ES-I3 (cell line): ENCODE measurements around the gene LHFPL2.

Experiments used
- H3K36me3 ChIP-seq: 2 replicates; pipeline ENCODE4 v1.6.1; 2013; ENCODE audit warnings: mild to moderate bottlenecking, low read length, control low read depth, moderate library complexity; ENCODE audit not compliant: insufficient read depth
- H3K4me1 ChIP-seq: 2 replicates; pipeline ENCODE4 v1.6.1; 2013; ENCODE audit warnings: mild to moderate bottlenecking, control low read depth, low read length; ENCODE audit not compliant: insufficient read depth
- H3K9ac ChIP-seq: 2 replicates; pipeline ENCODE4 v1.6.1; 2013; ENCODE audit warnings: low read depth, mild to moderate bottlenecking, low read length, moderate library complexity
- H3K9me3 ChIP-seq: 2 replicates; pipeline ENCODE4 v1.6.1; 2013; ENCODE audit warnings: mild to moderate bottlenecking, low read length, moderate library complexity; ENCODE audit not compliant: control insufficient read depth, insufficient read depth

LHFPL2 gene

DNA sequence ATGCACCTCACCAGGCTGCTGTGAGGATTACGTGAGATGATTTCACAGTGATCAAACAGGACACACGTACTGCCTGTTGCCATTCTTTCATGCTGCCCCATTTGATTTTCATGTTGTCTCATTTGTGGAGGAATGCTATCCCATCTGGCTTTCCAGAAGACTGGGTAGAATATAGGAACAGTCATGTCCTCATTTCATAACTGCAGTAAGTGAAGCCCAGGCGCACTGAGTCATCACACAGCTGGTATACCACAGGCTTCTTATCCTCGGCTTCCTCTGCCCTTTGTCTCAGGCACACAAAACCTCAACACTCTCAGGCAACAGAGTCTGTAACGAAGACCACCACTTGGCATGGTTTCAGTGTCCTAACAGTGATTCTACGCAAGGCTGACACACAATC lies 62.3 kb downstream of the LHFPL2 start:
- peaks cover 2% of the 10 kb centered on the region; the same call in 1 of the 2 replicates for H3K4me1 ChIP-seq

DNA sequence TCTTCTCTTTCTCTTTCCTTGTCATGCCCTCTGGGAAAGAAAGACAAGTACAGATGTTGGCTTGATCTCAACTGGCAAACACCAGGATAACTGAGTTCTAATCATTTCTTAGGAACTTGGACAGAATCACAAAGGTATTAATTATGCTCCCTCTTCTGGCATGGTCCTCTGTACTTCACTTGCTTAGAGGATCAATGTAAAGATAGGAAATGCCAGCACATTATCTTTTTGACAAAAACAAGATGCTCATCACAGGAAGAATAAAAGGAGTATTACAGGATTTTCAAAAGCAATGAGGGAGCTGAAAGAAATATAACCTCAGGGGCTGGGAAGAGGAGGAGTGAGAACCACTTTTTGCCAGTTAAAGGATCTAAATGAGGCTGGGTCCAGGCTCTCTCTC lies 70.6 kb downstream of the LHFPL2 start:
- Histone ChIP-seq H3K36me3 (peaks cover 3% of the 10 kb centered on the region; the same call in 1 of the 2 replicates), H3K9ac (no peak overlapping the region), H3K4me1 (no peaks in the 10 kb centered on the region), H3K9me3 (no peaks in the 10 kb centered on the region)

More for the DNA sequence above, 62.3 kb downstream of the LHFPL2 start:
- Histone ChIP-seq H3K9ac (no peak overlapping the region), H3K9me3 (peaks cover 9% of the 10 kb centered on the region), H3K36me3 (no peaks in the 10 kb centered on the region; the same call in 1 of the 2 replicates)

DNA sequence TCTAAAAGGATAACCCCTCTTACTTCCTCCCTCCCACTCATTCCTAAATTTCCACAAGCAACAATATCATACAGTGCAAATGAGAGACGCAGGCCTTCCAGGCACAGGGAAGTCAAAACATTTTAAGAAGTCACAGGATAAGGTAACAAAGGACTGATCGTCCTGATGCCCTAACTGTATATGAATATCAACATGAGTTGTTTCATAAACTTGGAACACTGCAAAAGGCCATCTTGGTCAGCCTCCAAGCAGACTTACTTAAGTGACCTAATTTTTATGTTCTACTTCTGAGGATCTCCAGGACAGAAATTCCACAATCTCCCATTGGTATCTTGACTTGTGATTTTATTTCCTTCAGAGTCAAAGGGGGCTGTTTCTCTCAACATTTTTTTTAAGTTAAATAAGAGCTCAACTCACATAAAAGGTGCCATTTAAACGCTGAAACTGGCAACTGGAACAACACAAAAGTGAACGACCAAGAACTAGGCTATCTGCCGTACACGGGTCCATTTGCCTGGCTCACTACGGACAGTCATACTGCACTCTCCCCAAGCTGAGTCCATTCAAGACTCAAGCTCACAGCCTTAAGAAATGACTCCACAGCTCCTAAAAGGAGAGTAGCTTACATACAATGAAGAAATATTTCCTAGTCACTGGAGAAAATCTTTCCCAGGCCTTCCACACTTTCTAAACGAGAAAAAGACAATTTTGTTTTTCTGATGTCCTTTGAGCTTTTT lies 71.3 kb downstream of the LHFPL2 start:
- Histone ChIP-seq H3K9me3 (no peaks in the 10 kb centered on the region), H3K4me1 (no peaks in the 10 kb centered on the region), H3K36me3 (peaks cover 3% of the 10 kb centered on the region; the same call in 1 of the 2 replicates), H3K9ac (no peak overlapping the region)

DNA sequence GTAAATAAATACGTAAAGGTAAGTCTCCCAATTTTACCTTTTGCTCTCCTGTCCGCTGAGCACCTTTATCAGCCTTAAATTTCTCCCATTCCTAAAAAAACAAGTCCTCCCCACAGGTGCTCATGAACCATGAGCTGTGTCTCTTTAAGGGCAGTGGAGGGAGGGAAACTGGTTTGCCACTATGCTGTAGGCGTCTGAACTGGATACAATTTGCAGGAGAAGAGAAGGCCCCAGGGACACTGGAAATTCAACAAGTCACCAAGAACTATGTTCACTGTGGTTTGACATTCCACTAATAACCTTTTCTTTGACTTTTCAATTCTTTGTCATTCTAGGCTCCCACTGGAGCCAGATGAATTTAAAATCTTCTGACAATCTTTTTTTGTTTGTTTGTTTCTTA lies 72.2 kb downstream of the LHFPL2 start:
- H3K9ac ChIP-seq = no peak overlapping the region
- H3K4me1 ChIP-seq = no peaks in the 10 kb centered on the region
- H3K9me3 ChIP-seq = no peaks in the 10 kb centered on the region
- H3K36me3 ChIP-seq = peaks cover 3% of the 10 kb centered on the region; the same call in 1 of the 2 replicates

DNA sequence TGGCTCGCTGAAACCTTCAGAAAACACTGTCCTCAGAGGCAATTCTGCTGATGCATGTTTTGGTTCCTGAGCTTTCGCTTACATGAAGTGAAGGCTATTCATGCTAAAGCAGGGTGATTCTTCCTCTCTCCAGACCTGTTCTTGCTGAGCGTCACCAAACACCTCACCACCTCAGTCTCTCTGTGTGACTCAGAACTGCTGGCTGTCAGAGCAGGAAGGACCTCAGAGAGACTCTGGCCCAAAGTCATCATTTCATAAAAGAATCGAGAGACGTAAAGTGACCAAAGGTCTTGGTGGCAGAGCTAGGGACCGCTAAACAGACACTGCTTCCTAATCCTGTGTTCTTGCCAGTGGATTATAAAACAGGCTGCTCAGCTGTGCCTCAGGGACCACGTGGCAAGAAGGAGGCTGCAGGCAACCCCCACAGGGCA lies 73.8 kb downstream of the LHFPL2 start:
- 0 out of 2 replicates have a peak, but pooled peaks cover 4% of the 10 kb centered on the region for H3K4me1 ChIP-seq
- H3K36me3 ChIP-seq = peaks cover 3% of the 10 kb centered on the region; the same call in 1 of the 2 replicates
- H3K9me3 ChIP-seq = no peaks in the 10 kb centered on the region
- no peak overlapping the region for H3K9ac ChIP-seq

DNA sequence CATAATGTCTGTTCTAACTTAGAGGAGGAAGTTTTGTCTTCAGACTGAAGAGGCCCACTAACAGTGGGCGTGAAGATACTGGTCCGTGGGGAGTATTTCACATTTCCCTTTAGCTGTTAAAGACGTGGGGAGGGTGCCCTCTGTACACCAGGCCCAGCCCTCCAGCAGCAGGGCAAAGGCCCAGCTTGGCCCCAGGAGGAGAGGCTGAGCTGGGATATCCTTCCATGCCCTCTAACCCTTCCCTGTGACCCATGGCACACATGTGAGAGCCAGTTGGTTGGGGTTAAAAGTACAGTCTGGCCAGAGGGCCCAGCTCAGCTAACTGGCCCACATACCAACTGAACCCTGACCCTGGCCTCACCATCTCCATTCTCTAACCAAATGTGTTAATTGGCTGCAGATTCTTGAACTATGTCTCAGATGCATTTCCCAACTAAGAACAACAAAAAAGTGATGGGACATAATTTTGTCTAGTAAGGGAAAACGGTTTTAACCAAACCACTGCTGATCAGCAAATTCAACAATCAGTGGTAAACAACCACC lies 74.4 kb downstream of the LHFPL2 start:
- H3K9me3 ChIP-seq = no peaks in the 10 kb centered on the region
- no peak overlapping the region for H3K9ac ChIP-seq
- peaks cover 3% of the 10 kb centered on the region; the same call in 1 of the 2 replicates for H3K36me3 ChIP-seq
- H3K4me1 ChIP-seq = 0 out of 2 replicates have a peak, but pooled peaks cover 9% of the 10 kb centered on the region

DNA sequence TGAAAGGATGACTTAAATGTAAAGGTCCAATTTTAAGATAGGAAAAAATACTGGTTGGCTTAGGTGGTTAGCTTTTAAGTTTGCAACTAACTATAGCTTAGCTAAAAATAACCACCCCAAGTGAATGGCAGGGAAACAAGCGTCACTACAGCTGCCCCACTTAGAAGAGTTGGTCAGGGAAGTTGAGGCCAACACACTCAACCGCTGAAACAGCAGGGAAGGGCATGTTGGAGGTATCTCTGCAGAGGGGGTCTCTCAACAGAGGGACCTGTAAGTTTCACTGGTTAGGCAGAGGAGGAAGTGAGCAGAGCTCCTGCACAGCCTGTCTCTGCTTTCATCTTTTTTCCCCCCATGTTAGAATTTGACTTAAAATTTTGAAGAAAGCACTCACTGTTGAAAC lies 75.3 kb downstream of the LHFPL2 start:
- Histone ChIP-seq H3K4me1 (peaks cover 17% of the 10 kb centered on the region; the same call in 1 of the 2 replicates), H3K9ac (no peak overlapping the region)

DNA sequence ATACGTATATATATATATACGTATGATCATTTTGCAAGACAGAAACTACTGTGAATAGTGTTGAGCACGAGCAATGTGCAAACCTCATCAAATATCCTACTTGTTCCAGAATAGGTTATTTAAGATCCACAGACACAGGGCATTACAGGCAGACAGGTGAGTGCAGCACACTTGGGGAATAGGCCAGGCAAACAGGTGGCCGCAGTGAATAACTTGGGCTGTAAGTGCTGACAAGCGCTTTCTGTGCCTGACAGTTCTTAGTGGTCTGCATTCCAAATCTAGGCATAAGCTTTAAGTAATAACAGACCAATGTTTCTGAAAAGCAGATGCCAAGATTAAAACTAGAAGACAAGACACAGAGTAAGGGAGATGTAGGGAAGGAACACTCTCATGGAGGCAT lies 77.9 kb downstream of the LHFPL2 start:
- Histone ChIP-seq H3K9me3 (no peaks in the 10 kb centered on the region), H3K9ac (no peak overlapping the region), H3K36me3 (no peaks in the 10 kb centered on the region), H3K4me1 (peaks cover 24% of the 10 kb centered on the region)

More for the DNA sequence above, 75.3 kb downstream of the LHFPL2 start:
- no peaks in the 10 kb centered on the region for H3K9me3 ChIP-seq
- no peaks in the 10 kb centered on the region for H3K36me3 ChIP-seq

DNA sequence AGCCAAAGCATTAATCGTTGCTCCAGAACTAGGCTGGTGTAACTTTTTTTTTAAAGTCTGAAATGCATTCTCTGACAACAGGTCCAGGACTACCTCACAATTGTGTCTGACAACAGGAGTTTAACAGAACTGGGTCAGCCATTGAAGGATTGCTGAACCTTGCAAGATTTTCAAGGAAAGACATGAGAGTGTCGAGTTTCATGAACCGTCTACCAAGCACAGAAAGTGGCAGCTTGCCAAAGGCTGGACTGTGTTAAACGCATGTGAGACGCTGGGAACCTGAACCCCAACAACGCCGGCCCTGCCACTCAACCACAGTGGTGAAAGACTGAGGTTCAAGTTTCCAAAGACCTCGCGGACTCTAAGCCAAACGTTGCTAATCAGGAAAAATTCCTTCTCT lies 79.1 kb downstream of the LHFPL2 start:
- Histone ChIP-seq H3K4me1 (peaks cover 24% of the 10 kb centered on the region), H3K9me3 (no peaks in the 10 kb centered on the region), H3K36me3 (no peaks in the 10 kb centered on the region), H3K9ac (no peak overlapping the region)

DNA sequence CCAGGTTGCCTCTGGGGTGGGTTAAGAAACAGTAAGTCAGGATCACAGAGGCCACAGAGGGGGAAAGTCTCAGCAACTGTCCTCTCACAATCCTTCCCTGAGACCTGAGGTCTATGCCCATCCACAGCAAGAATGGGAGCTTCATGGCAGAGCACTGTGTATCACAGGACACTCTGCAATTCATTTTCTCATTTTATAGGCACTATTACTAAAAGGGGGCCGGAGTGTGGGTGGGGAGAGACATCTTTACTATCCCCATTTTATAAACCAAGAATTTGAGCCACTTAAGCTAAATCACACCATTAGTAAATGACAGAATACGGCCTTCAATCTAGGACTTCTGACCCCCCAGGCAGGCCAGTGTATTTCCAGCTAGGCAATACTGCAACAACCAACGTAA lies 79.9 kb downstream of the LHFPL2 start:
- H3K36me3 ChIP-seq = no peaks in the 10 kb centered on the region
- H3K9me3 ChIP-seq = no peaks in the 10 kb centered on the region
- H3K9ac ChIP-seq = no peak overlapping the region
- H3K4me1 ChIP-seq = peaks cover 24% of the 10 kb centered on the region

DNA sequence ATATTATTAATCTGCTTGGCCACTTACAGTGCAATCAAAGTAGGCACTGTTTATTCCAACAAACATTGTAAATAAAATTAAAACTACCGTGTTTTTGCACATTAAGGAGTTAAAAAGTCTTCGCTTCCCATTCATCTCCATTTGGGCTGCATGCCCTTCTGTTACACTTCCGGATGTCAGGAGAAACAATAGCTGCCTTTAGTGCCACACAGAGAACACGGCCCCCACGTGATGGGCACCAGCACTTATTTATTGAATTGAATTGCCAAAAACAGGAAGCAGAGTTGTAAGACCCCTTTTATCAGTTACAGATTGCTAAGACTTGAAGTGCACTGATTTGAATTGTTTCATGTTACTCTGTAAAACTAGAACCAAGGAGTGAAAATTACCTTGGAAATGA lies 80.4 kb downstream of the LHFPL2 start:
- Histone ChIP-seq H3K4me1 (peaks cover 24% of the 10 kb centered on the region), H3K9ac (no peak overlapping the region), H3K36me3 (no peaks in the 10 kb centered on the region), H3K9me3 (no peaks in the 10 kb centered on the region)

DNA sequence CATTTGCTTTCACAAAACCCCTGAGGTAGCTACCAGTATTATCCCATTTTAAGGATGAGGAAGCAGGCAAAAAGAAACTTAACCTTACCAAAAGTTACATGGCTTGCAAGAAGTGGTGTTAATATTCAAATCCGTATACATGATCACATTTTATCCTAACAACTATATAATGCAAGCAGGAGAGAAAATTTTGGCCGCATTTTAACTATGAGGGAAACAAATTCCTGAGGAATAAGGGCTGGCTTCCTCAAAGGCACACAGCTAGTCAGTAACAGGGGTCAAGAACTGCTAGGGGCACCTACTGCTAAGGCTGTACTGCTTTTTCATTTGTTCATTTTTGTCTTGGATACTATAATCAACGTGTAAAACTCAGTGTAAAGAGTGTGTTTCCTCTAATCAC lies 81.0 kb downstream of the LHFPL2 start:
- H3K36me3 ChIP-seq = no peaks in the 10 kb centered on the region
- H3K4me1 ChIP-seq = peaks cover 24% of the 10 kb centered on the region
- no peak overlapping the region for H3K9ac ChIP-seq
- H3K9me3 ChIP-seq = no peaks in the 10 kb centered on the region

DNA sequence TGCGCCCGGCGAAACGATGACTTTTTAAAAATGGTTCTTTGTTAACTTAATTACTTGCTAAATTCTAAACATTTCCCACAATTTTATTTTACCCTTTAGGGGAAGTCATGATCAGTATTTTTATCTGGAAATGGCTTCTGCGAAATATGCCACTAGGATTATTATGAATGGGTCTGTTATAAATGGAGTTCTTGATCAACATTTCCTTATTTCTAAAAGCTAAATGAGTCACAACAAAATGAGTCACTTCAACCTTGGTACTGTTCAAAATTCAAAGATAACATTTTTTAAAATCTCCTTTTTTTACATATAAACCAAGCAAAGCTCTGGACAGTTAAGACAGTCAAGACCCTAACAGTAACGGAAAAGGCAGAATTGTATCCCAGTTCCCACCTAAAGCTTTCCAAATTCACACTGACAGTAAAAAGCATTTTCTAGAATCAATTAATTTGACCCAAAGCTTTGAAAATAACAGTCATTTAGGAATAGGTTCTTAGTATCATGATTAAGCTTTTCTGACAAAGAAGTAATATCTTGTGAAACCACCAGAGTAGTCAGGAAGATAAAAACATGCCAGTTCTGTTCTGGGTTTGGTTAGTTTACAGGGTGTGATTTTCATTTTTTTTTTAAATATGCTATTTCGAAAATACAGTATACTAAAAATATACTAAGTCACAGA lies 81.7 kb downstream of the LHFPL2 start:
- Histone ChIP-seq H3K9ac (no peak overlapping the region), H3K36me3 (peaks cover 2% of the 10 kb centered on the region; the same call in 1 of the 2 replicates), H3K4me1 (peaks cover 24% of the 10 kb centered on the region), H3K9me3 (no peaks in the 10 kb centered on the region)

DNA sequence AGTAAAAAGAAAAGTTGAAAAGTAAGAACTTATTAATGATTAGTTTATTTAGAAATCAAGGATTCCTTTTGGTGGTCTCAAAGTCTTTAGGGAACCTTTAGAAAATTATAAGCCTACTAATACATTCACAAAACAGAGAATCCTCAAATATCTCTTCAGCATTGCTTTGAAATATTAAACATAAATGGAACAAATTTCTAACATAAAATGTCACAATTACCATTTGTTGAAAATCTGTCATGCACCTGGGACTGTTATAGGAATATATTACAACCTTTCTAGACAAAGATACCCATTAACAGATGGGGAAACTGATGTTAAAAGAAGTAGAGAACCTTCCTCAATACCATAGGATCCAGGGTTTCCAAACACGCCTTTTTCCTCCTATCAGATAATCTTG lies 83.2 kb downstream of the LHFPL2 start:
- Histone ChIP-seq H3K9ac (no peak overlapping the region), H3K9me3 (no peaks in the 10 kb centered on the region), H3K4me1 (peaks cover 24% of the 10 kb centered on the region), H3K36me3 (peaks cover 2% of the 10 kb centered on the region; the same call in 1 of the 2 replicates)
